Natural killer cell (primary cell): ENCODE data around the gene IER5. TPM values are rescaled to one million over a fixed set of nuclear protein-coding genes. Genes with fewer than 3 reads are reported as not detected.

Experiments used
- ATAC-seq, 3 donors: fragments of 150-1000 bp in 2 of 3; fragments of 200-7000 bp in 1 of 3; cut with Tn5 transposase; 1 replicate in 1 of 3; 2 replicates in 2 of 3; pipeline ENCODE4 v1.10.0; 2021; ENCODE audit warnings: mild to moderate bottlenecking in 2 of 3, moderate library complexity in 2 of 3
- DNase-seq, 2 donors: peaks; one replicate each; pipeline versions ENCODE4 v3.0.0 to v3.0.0-alpha.2; 2013 to 2021; ENCODE audit warnings: mixed read lengths in 1 of 2
- H3K27ac ChIP-seq: one replicate; pipeline ENCODE4 v1.5.1; 2013; ENCODE audit warnings: mild to moderate bottlenecking, low read length
- H3K27me3 ChIP-seq: one replicate; pipeline ENCODE4 v1.6.1; 2013; ENCODE audit warnings: low read length; ENCODE audit not compliant: control insufficient read depth, insufficient read depth
- H3K36me3 ChIP-seq: one replicate; pipeline ENCODE4 v1.6.1; 2013; ENCODE audit warnings: low read length; ENCODE audit not compliant: control insufficient read depth, insufficient read depth
- H3K4me1 ChIP-seq: one replicate; pipeline ENCODE4 v1.6.1; 2013; ENCODE audit warnings: low read length; ENCODE audit not compliant: control insufficient read depth, insufficient read depth
- H3K4me3 ChIP-seq: one replicate; pipeline ENCODE4 v1.5.1; 2013; ENCODE audit warnings: low read length
- H3K9me3 ChIP-seq: one replicate; pipeline ENCODE4 v1.6.1; 2013; ENCODE audit warnings: low read length; ENCODE audit not compliant: control insufficient read depth, insufficient read depth
- H3K27ac Mint-ChIP-seq, 2 donors: one replicate each; pipeline ENCODE4 v1.8.0; 2022; ENCODE audit warnings: mild to moderate bottlenecking in 2 of 2, mixed read lengths in 2 of 2, moderate library complexity in 1 of 2
- H3K27me3 Mint-ChIP-seq, 2 donors: one replicate each; pipeline ENCODE4 v1.8.0; 2022; ENCODE audit warnings: low read depth in 2 of 2, mixed read lengths in 2 of 2
- H3K36me3 Mint-ChIP-seq: one replicate; pipeline ENCODE4 v1.8.0; 2022; ENCODE audit warnings: mixed read lengths
- H3K4me1 Mint-ChIP-seq, 2 donors: one replicate each; pipeline ENCODE4 v1.8.0; 2022; ENCODE audit warnings: mixed read lengths in 2 of 2
- H3K4me3 Mint-ChIP-seq: one replicate; pipeline ENCODE4 v1.8.0; 2022; ENCODE audit warnings: mild to moderate bottlenecking, moderate library complexity, mixed read lengths
- H3K9me3 Mint-ChIP-seq, 2 donors: one replicate each; pipeline ENCODE4 v1.8.0; 2022; ENCODE audit warnings: mixed read lengths in 2 of 2
- WGBS: methylation state at CpG from one replicate; pipeline ENCODE4 v1.1.7; 2013; ENCODE audit warnings: missing lambda C conversion rate; ENCODE audit not compliant: insufficient coverage; 5-methylcytosine and 5-hydroxymethylcytosine counted together
- intact Hi-C: fragments of 100-400 bp; cut with micrococcal nuclease; formaldehyde crosslinking; loops from one replicate; pipeline ENCODE4 v1.14.2; 2022
- total RNA-seq, 4 donors: library from RNA; stranded (reverse); fragments of 120-200 nt in 1 of 4; gene quantifications; one replicate each; pipeline versions ENCODE4 v1.2.3 to v1.2.4, GENCODE V29; 2013 to 2022
- TF ChIP-seq, protein P1 (sequence below): fragments of 200-600 bp; IDR thresholded peaks from one replicate; pipeline ENCODE4 v1.8.0; 2022; ENCODE audit warnings: antibody characterized with exemption

The IER5 gene
- total RNA-seq, 3 donors from 2014 or later (not counting 1 experiment from before 2014, with no cell fraction given): 118 to 164 (median 150) TPM

DNA sequence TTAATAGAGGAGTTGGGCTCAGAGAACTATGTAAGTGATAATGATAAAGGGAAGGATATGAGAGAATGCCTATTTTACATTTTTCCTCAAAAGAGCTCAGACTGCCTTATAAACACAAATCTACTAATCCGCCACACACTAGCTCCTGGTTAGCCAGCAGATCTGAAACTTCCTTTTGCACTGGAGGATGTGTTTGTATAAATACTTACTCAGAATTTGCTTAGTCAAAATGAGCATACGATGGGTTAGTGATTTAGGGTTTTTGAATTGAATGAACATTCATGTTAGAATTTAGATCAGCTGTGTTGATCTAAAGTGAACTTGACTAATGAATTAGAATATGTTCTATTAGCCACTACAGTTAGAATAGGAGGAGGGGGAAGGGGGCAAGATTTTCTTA is 9.1 kb upstream of the IER5 start:
- Mint-ChIP-seq H3K9me3 (no peaks in the 10 kb centered on the region), H3K4me3 (no peak overlapping the region), H3K27ac (no peak overlapping the region), H3K36me3 (no peaks in the 10 kb centered on the region), H3K4me1 (peaks cover 0 to 4% of the 10 kb centered on the region in 2 donors), H3K27me3 (peaks cover 22 to 42% of the 10 kb centered on the region in 2 donors)
- H3K27me3 ChIP-seq: no peaks in the 10 kb centered on the region
- 22% methylated on average over 1 of the region's 2 CpGs for WGBS
- intact Hi-C loops: no loop called here
- no peak overlapping the region for H3K27ac ChIP-seq
- ATAC-seq (no peak), DNase-seq (no peak)
- no peaks in the 10 kb centered on the region for H3K4me1 ChIP-seq
- no peaks in the 10 kb centered on the region for H3K9me3 ChIP-seq
- TF ChIP-seq, protein P1, sequence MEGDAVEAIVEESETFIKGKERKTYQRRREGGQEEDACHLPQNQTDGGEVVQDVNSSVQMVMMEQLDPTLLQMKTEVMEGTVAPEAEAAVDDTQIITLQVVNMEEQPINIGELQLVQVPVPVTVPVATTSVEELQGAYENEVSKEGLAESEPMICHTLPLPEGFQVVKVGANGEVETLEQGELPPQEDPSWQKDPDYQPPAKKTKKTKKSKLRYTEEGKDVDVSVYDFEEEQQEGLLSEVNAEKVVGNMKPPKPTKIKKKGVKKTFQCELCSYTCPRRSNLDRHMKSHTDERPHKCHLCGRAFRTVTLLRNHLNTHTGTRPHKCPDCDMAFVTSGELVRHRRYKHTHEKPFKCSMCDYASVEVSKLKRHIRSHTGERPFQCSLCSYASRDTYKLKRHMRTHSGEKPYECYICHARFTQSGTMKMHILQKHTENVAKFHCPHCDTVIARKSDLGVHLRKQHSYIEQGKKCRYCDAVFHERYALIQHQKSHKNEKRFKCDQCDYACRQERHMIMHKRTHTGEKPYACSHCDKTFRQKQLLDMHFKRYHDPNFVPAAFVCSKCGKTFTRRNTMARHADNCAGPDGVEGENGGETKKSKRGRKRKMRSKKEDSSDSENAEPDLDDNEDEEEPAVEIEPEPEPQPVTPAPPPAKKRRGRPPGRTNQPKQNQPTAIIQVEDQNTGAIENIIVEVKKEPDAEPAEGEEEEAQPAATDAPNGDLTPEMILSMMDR: no peak
- no peaks in the 10 kb centered on the region for H3K36me3 ChIP-seq
- H3K4me3 ChIP-seq: no peak overlapping the region

DNA sequence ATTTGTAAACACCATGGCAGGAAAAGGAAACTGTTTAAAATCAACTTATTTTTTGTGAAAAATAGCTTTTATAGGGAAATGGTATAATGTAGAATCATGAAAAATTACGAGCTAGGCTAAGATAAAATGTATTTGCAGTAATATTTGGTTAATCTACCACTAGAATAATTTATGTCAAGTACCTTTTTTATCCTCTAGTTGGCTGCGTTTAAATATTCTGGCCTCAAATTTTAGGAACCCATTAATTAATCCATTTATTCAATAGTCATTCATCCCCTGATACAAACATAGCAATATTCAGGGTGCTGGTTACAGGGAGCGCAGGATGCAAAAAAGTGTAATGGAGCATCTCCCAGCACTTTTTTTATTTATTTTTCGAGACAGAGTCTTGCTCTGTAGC is 8.6 kb upstream of the IER5 start:
- H3K4me1 ChIP-seq: no peaks in the 10 kb centered on the region
- intact Hi-C loops: no loop called here
- no peak overlapping the region for H3K4me3 Mint-ChIP-seq
- H3K27ac ChIP-seq: no peak overlapping the region
- no peak overlapping the region for H3K27ac Mint-ChIP-seq
- DNase-seq (no peak), ATAC-seq (no peak)
- H3K4me3 ChIP-seq: no peak overlapping the region
- 42% methylated on average over 2 of the region's 4 CpGs for WGBS
- no peaks in the 10 kb centered on the region for H3K36me3 ChIP-seq
- H3K9me3 Mint-ChIP-seq: no peaks in the 10 kb centered on the region
- TF ChIP-seq, protein P1: no peak
- no peaks in the 10 kb centered on the region for H3K9me3 ChIP-seq
- no peaks in the 10 kb centered on the region for H3K27me3 ChIP-seq
- H3K36me3 Mint-ChIP-seq: no peaks in the 10 kb centered on the region
- H3K4me1 Mint-ChIP-seq: peaks cover 0 to 7% of the 10 kb centered on the region in 2 donors
- H3K27me3 Mint-ChIP-seq: peaks cover 19 to 37% of the 10 kb centered on the region in 2 donors

DNA sequence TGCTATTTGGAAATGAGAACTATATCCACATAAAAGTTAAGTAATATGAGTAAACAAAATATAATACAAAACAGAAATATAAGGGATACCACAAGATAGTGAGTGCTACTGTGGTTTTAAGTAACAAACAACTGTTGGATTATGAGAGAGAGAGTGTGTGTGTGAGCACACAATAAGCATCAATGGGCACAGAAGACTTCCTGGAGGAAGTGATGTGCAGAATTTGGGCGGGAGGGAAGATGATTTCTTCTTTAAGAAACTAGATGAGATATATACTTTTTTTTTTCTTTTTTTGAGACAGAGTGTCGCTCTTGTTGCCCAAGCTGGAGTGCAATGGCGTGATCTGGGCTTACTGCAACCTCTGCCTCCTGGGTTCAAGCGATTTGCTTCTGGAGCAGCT is 7.9 kb upstream of the IER5 start:
- Mint-ChIP-seq H3K27me3 (peaks cover 19 to 35% of the 10 kb centered on the region in 2 donors), H3K36me3 (no peaks in the 10 kb centered on the region)

DNA sequence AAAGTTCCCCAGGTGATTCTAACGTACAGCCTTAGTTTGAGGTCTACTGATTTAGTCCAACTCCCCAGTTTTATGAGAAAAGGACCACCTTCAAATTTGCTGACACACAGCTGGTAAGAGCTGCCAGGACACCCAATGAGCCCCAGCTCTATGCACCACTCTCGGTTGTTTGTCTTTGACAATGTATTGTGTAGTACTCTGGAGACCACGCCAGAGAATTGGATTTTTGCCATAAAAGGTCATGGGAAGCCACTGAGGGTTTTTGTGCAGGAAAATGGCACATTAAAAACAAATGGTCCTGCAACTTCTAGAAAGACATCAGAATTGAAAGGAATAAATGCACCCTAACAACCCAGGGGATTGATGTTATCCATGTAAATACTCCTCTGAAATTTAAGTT is 7.1 kb upstream of the IER5 start:
- 81% methylated on average over 3 of the region's 3 CpGs for WGBS
- Histone ChIP-seq H3K27me3 (no peaks in the 10 kb centered on the region), H3K4me3 (no peak overlapping the region), H3K27ac (no peak overlapping the region), H3K4me1 (no peaks in the 10 kb centered on the region), H3K9me3 (no peaks in the 10 kb centered on the region), H3K36me3 (no peaks in the 10 kb centered on the region)
- Mint-ChIP-seq H3K27me3 (peaks cover 16 to 28% of the 10 kb centered on the region in 2 donors), H3K9me3 (no peaks in the 10 kb centered on the region), H3K27ac (no peak overlapping the region), H3K4me1 (peaks cover 0 to 7% of the 10 kb centered on the region in 2 donors), H3K4me3 (no peak overlapping the region), H3K36me3 (no peaks in the 10 kb centered on the region)
- DNase-seq (no peak), ATAC-seq (no peak)
- intact Hi-C loops: no loop called here
- TF ChIP-seq, protein P1: no peak

More for the DNA sequence above, 7.9 kb upstream of the IER5 start:
- Mint-ChIP-seq H3K4me3 (no peak overlapping the region), H3K4me1 (peaks cover 0 to 7% of the 10 kb centered on the region in 2 donors), H3K9me3 (no peaks in the 10 kb centered on the region), H3K27ac (no peak overlapping the region)
- ATAC-seq (no peak), DNase-seq (no peak)
- Histone ChIP-seq H3K36me3 (no peaks in the 10 kb centered on the region), H3K27ac (no peak overlapping the region), H3K9me3 (no peaks in the 10 kb centered on the region), H3K27me3 (no peaks in the 10 kb centered on the region), H3K4me1 (no peaks in the 10 kb centered on the region), H3K4me3 (no peak overlapping the region)
- WGBS: 69% methylated on average over 4 of the region's 4 CpGs
- intact Hi-C loops: no loop called here
- TF ChIP-seq, protein P1: no peak
